Measurements from ENCODE around the gene CEP112.

DNA sequence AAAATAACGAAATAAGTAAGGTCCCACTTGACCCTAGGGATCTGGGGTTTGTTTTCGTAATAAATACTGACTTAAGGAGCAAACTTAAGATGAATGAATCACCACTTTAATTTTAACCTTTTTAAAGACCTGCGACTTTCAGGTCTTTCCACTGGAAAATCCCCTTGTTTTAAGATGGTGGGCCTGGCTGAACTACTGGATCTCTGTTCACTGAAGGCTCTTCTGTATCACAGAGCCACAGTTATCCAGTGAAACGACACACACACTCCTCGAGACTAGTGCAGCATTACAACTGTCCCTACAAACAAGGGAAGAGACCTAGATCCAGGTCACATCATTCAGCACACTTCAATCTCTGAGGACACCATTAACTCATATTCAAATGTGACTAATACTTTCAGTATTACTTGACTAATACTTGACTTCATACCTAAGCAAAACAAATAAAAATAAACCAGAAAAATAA lies 299.0 kb downstream of the CEP112 start:
- TF ChIP-seq, protein P1, sequence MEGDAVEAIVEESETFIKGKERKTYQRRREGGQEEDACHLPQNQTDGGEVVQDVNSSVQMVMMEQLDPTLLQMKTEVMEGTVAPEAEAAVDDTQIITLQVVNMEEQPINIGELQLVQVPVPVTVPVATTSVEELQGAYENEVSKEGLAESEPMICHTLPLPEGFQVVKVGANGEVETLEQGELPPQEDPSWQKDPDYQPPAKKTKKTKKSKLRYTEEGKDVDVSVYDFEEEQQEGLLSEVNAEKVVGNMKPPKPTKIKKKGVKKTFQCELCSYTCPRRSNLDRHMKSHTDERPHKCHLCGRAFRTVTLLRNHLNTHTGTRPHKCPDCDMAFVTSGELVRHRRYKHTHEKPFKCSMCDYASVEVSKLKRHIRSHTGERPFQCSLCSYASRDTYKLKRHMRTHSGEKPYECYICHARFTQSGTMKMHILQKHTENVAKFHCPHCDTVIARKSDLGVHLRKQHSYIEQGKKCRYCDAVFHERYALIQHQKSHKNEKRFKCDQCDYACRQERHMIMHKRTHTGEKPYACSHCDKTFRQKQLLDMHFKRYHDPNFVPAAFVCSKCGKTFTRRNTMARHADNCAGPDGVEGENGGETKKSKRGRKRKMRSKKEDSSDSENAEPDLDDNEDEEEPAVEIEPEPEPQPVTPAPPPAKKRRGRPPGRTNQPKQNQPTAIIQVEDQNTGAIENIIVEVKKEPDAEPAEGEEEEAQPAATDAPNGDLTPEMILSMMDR (conservative IDR thresholded peaks at IDR 0.05): no peak
- no peak for TF ChIP-seq ZFX (IDR thresholded peaks at IDR 0.05)

Data from C4-2B (cell line).